SH-SY5Y (cell line): Measurements from ENCODE around the gene CACNA1B.

Experiments used
- GATA2 ChIP-seq: IDR thresholded peaks from 2 replicates; pipeline ENCODE4 v1.6.1; 2011; ENCODE audit warnings: mild to moderate bottlenecking, low read depth, low read length
- GATA3 ChIP-seq: IDR thresholded peaks from 2 replicates; pipeline ENCODE4 v1.6.1; 2011; ENCODE audit warnings: low read depth, mild to moderate bottlenecking, low read length, moderate library complexity

- TF ChIP-seq GATA3: no peak
- no peak for TF ChIP-seq GATA2
Observed at GRCh38 chr9:138102246-138103051, 224.9 kb downstream of the CACNA1B start.
